Activated naive CD4-positive, alpha-beta T cell treated with anti-CD3 and anti-CD28 coated beads, Interleukin-2, amount 50 U/mL, for 24 hours (primary cell): ENCODE measurements around the gene PAN3.

ENCODE experiments used
- H3K27ac Mint-ChIP-seq: one replicate; pipeline ENCODE4 v1.8.0; 2021; ENCODE audit warnings: mild to moderate bottlenecking, mixed read lengths
- H3K27me3 Mint-ChIP-seq: one replicate; pipeline ENCODE4 v1.8.0; 2021; ENCODE audit warnings: mixed read lengths
- H3K36me3 Mint-ChIP-seq: one replicate; pipeline ENCODE4 v1.8.0; 2021; ENCODE audit warnings: mixed read lengths
- H3K4me1 Mint-ChIP-seq: one replicate; pipeline ENCODE4 v1.8.0; 2021; ENCODE audit warnings: mixed read lengths
- H3K4me3 Mint-ChIP-seq: one replicate; pipeline ENCODE4 v1.8.0; 2021; ENCODE audit warnings: mild to moderate bottlenecking, mixed read lengths
- H3K9me3 Mint-ChIP-seq: one replicate; pipeline ENCODE4 v1.8.0; 2021; ENCODE audit warnings: mixed read lengths

PAN3 gene

DNA sequence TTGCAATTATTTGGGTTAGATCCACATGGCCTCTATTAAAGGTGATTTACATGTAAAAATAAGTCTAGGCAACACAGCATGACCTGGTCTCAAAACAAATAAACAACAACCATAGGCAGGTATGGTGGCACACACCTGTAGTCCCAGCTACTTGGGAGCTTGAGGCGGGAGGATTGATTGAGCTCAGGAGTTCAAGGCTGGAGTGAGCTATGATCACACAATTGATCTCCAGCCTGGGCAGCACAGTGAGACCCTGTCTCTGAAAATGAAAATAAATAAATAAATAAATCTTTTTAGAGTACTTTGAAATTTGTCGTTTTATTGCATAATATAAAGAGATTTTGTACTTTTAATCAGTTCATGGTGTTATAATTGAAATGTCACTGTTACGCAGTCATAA is 93.3 kb downstream of the PAN3 start:
- Mint-ChIP-seq H3K27ac (no peak overlapping the region), H3K27me3 (no peaks in the 10 kb centered on the region), H3K4me3 (no peak overlapping the region), H3K36me3 (peaks cover 12% of the 10 kb centered on the region), H3K9me3 (no peaks in the 10 kb centered on the region), H3K4me1 (peaks cover 39% of the 10 kb centered on the region)

DNA sequence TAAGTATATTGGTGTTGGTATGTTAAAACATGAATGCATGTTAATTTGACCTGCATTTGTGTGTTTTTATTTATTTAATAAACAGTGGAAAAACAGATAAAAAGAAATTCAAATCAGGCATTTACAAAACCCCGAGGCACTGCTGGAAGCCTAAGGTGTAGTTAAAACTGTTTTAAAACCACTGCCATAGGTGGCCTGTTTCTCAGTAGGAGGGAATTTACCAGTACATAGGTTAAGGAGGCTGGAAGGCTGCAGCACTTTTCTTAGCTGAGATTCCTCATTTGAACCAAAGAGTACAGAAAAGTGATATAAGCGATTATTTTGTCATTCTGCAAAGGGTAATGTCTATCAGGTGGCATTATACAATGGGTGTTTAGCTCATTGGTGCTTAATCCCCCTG is 99.6 kb downstream of the PAN3 start:
- Mint-ChIP-seq H3K27ac (no peak overlapping the region), H3K4me1 (peaks cover 24% of the 10 kb centered on the region), H3K4me3 (no peak overlapping the region), H3K36me3 (peaks cover 22% of the 10 kb centered on the region), H3K27me3 (no peaks in the 10 kb centered on the region), H3K9me3 (no peaks in the 10 kb centered on the region)

DNA sequence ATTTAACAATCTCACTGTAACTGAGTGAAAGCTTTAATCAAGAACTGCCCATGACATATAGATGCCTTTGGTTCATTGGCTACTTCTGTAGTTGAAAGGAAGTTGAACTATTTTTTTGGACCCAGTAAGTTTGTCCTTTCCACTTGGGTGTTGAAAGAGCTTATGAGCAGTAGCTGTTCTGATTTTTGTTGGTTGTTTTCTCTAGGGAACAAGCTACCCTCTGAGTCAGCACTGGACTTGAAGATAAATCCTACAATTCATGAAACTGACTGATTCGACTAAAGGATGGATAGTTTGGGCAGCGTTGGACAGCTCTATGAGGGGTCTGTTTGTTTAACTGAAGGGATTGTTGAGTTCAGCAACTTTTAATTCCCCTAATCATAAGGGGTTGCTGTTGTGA is 101.0 kb downstream of the PAN3 start:
- no peaks in the 10 kb centered on the region for H3K27me3 Mint-ChIP-seq
- peak overlapping the region; percentile 59 for H3K27ac Mint-ChIP-seq
- H3K4me3 Mint-ChIP-seq, result no peak overlapping the region
- peaks cover 24% of the 10 kb centered on the region for H3K4me1 Mint-ChIP-seq
- peaks cover 32% of the 10 kb centered on the region for H3K36me3 Mint-ChIP-seq
- H3K9me3 Mint-ChIP-seq, result no peaks in the 10 kb centered on the region

DNA sequence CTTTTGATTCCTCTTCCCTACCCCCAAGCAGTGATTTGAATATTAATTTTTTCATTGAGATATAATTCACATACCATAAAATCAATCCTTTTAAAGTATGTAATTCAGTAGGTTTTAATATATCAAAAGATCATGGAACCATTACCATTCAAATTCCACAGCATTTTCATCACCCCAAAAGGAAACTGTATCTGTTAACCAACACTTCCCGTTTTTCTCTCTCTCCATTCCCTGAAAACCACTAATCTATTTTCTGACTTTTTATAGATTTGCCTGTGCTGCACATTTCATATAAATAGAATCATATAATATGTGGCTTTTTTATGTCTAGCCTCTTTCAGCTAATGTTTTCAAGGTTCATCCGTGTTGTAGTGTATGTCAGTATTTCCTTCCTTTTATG is 107.1 kb downstream of the PAN3 start:
- Mint-ChIP-seq H3K4me1 (peaks cover 54% of the 10 kb centered on the region), H3K27me3 (no peaks in the 10 kb centered on the region), H3K9me3 (peaks cover 9% of the 10 kb centered on the region), H3K4me3 (no peak overlapping the region), H3K27ac (no peak overlapping the region), H3K36me3 (peaks cover 53% of the 10 kb centered on the region)

DNA sequence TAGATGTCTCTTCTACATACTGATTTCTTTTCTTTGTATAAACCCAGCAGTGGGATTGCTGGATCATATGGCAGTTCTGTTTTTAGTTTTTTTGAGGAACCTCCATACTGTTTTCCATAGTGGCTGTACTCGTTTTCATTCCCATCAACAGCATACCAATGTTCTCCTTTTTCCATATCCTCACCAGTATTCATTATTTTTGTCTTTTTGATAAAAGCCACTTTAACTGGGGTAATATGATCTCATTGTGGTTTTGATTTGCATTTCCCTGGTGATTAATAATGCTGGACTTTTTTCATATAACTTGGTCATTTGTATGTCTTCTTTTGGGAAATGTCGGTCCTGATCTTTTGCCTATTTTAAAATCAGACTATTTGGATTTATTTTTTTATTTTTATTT is 108.5 kb downstream of the PAN3 start:
- Mint-ChIP-seq H3K36me3 (peaks cover 51% of the 10 kb centered on the region), H3K4me1 (peaks cover 65% of the 10 kb centered on the region)

DNA sequence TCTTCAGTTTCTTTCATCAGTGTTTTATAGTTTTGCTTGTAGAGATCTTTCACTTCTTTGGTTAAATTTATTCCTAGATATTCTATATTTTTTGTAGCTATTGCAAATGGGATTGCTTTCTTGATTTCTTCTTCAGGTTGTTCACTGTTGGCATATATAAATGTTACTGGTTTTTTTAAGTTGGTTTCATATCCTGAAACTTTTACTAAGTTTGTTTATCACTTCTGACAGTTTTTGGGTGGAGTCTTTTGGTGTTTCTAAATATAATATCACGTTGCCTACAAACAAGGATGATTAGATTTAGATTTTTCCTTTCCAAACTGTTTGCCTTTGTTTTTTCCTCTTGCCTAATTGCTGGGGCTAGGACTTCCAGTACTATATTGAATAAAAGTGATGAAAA is 109.7 kb downstream of the PAN3 start:
- Mint-ChIP-seq H3K36me3 (peaks cover 46% of the 10 kb centered on the region), H3K9me3 (peaks cover 9% of the 10 kb centered on the region), H3K27ac (no peak overlapping the region), H3K27me3 (no peaks in the 10 kb centered on the region), H3K4me3 (peak overlapping the region; percentile 21), H3K4me1 (peaks cover 64% of the 10 kb centered on the region)

More for the DNA sequence above, 108.5 kb downstream of the PAN3 start:
- no peak overlapping the region for H3K27ac Mint-ChIP-seq
- peaks cover 9% of the 10 kb centered on the region for H3K9me3 Mint-ChIP-seq
- no peak overlapping the region for H3K4me3 Mint-ChIP-seq
- no peaks in the 10 kb centered on the region for H3K27me3 Mint-ChIP-seq

DNA sequence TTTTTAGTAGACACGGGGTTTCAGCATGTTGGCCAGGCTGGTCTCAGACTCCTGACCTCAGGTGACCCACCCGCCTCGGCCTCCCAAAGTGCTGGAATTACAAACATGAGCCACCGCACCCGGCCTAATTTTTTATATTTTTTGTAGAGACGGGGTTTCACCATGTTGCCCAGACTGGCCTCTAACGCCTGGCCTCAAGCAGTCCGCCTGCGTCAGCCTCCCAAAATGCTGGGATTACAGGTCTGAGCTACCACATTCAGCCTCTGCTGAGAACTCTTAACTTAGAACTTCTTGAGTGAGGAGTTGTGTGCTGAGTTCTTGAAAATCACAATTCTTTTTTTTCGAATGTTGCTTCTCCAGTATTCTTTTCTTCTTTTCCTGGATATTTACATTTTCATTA is 112.2 kb downstream of the PAN3 start:
- Mint-ChIP-seq H3K27me3 (no peaks in the 10 kb centered on the region), H3K4me3 (no peak overlapping the region), H3K36me3 (peaks cover 35% of the 10 kb centered on the region), H3K9me3 (peaks cover 5% of the 10 kb centered on the region), H3K27ac (no peak overlapping the region), H3K4me1 (peaks cover 77% of the 10 kb centered on the region)

DNA sequence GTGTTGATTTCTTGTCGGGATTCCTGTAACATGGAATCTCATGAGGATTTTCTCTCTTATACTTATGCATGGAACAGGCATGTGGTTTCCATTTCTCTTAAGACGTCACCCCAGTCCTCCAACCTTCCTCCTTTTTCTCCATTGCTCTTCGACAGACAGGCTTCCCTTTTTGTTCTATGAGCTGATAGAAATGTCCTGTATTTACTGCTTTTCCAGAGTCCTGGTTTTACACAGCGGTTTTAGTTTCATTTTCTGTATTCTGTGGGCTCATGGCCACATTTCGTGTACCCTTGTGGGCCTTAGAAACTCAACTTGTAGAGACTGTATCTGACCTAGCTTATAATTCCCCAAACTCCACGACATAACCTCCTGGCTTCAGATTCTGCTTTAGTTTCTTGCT is 113.1 kb downstream of the PAN3 start:
- no peak overlapping the region for H3K27ac Mint-ChIP-seq
- peaks cover 3% of the 10 kb centered on the region for H3K9me3 Mint-ChIP-seq
- no peak overlapping the region for H3K4me3 Mint-ChIP-seq
- peaks cover 33% of the 10 kb centered on the region for H3K36me3 Mint-ChIP-seq
- H3K27me3 Mint-ChIP-seq, result no peaks in the 10 kb centered on the region
- peaks cover 68% of the 10 kb centered on the region for H3K4me1 Mint-ChIP-seq

DNA sequence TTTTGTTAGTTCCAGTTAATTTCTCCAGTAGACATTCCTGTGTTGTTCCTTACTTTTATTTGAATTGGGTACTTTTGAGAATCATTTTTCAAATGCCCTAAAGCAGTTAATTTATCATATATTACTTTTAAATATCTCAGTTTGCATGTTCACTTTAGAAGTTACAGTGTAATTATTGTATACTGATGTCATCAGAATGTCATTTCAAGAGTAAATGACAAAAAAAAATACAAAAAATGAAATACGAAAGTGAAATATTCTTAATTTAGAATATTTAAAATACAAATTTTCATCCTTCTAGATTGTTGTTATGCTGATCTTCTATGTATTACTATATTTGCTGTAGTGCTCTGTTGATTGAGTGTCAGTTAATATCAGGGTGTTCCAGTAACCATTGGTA is 114.2 kb downstream of the PAN3 start:
- H3K36me3 Mint-ChIP-seq, result peaks cover 32% of the 10 kb centered on the region

DNA sequence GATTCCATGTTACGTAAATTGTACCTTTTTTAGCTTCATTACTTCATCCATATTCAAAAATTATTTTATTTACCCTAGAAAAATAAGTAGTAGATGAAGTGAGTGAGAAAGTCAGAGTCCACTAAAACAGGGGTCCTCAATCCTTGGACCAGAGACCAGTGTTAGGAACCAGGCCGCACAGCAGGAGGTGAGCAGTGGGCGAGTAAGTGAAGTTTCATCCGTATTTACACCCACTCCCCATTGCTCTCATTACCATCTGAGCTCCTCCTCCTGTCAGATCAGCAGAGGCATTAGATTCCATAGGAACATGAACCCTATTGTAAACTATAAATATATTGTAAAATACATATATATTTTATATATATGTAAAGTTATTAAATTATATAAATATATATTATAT is 119.0 kb downstream of the PAN3 start:
- Mint-ChIP-seq H3K4me3 (no peak overlapping the region), H3K36me3 (peaks cover 24% of the 10 kb centered on the region), H3K9me3 (no peaks in the 10 kb centered on the region), H3K27ac (no peak overlapping the region), H3K27me3 (no peaks in the 10 kb centered on the region), H3K4me1 (peaks cover 28% of the 10 kb centered on the region)

More for the DNA sequence above, 114.2 kb downstream of the PAN3 start:
- H3K9me3 Mint-ChIP-seq, result peaks cover 3% of the 10 kb centered on the region
- no peaks in the 10 kb centered on the region for H3K27me3 Mint-ChIP-seq
- no peak overlapping the region for H3K4me3 Mint-ChIP-seq
- no peak overlapping the region for H3K27ac Mint-ChIP-seq
- peaks cover 61% of the 10 kb centered on the region for H3K4me1 Mint-ChIP-seq

DNA sequence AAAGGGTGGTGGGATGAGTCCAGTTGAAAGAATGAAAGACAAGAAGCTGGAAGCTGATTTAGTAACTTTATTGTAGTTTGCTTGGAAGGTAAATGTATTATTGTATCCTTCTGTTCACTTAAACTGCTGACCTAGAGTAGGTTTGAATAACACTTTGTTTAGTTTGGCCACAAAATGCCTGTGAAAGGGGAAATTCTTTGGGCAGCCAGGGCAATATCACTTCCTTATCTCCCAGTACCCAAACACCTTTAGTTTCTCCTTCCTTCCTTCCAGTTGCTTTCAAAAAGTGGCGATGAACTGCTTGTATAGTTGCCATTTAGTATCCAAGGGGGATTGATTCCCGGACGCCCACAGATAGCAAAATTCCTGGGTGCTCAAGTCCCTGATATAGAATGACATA is 120.1 kb downstream of the PAN3 start:
- peaks cover 17% of the 10 kb centered on the region for H3K4me1 Mint-ChIP-seq
- no peak overlapping the region for H3K4me3 Mint-ChIP-seq
- no peaks in the 10 kb centered on the region for H3K9me3 Mint-ChIP-seq
- H3K27me3 Mint-ChIP-seq, result no peaks in the 10 kb centered on the region
- no peak overlapping the region for H3K27ac Mint-ChIP-seq
- H3K36me3 Mint-ChIP-seq, result peaks cover 27% of the 10 kb centered on the region

DNA sequence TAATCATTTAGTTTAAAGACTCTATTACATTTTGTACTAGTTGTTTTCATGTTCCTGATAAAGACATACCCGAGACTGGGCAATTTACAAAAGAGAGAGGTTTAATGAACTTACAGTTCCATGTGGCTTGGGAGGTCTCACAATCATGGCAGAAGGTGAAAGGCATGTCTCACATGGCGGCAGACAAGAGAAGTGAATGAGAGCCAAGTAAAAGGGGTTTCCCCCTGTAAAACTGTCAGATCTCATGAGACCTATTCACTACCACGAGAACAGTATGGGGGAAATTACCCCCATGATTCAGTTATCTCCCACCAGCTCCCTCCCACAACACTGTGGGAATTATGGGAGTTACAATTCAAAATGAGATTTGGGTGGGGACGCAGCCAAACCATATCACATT is 129.2 kb downstream of the PAN3 start:
- H3K27me3 Mint-ChIP-seq, result no peaks in the 10 kb centered on the region
- H3K9me3 Mint-ChIP-seq, result peaks cover 6% of the 10 kb centered on the region
- peaks cover 19% of the 10 kb centered on the region for H3K4me1 Mint-ChIP-seq
- H3K4me3 Mint-ChIP-seq, result no peak overlapping the region
- no peak overlapping the region for H3K27ac Mint-ChIP-seq
- H3K36me3 Mint-ChIP-seq, result peaks cover 19% of the 10 kb centered on the region

DNA sequence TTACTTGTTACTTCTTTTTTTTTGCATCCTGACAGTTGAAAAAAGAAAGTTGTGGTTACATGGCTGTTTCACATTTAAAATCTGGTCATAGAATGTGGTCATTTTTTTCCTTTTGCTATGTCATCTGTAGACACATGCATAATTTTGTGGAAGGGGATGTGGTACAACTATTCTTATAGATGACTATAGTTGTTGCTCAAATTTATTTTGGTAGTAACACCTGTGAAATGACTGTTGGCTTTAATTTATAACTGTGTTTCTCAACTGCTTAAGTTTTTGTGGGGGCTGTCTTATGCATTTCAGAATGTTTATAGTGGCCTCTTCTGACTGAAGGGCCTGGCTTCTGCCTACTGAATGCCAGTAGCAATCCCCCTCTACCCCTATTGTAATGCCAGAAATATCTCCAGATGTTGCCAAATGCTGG is 130.5 kb downstream of the PAN3 start:
- Mint-ChIP-seq H3K4me1 (peaks cover 19% of the 10 kb centered on the region), H3K27me3 (no peaks in the 10 kb centered on the region), H3K9me3 (peaks cover 6% of the 10 kb centered on the region), H3K4me3 (no peak overlapping the region), H3K36me3 (peaks cover 12% of the 10 kb centered on the region), H3K27ac (peak overlapping the region; percentile 51)

DNA sequence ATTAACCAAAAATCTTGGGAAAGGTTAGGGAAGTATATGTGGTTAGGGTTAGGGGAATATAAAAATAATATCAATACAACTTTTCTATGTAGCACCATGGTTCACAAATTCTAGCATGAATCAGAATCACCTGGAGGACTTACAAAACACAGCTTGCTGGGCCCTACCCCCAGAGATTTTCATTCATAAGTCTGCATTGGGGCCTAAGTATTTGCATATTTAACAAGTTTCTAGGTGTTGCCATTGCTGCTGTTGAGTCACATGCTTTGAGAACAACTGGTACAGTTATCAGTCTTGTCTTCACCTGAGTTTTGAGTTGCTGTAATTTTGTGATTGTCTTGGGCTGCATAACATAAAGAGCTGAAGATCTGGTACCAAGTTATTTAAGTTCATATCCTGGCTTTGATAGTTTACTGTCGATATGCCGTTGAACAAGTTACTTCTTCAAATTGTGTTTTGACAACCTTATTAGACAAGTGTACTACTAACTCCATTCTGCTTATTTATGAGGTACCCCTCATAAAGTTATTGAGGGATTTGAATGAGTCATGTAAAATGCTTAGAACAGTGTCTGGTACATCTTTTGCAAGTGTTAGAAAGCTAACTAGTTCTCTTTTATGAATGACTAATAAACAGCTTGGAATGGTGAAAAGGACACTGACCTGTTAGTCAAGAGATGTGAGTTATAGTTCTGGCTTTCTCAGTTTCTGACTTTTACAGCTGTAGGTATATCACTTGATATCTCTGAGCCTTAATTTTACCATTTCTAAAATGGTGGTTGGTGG is 132.9 kb downstream of the PAN3 start:
- Mint-ChIP-seq H3K4me1 (peaks cover 19% of the 10 kb centered on the region), H3K36me3 (peaks cover 13% of the 10 kb centered on the region), H3K27me3 (no peaks in the 10 kb centered on the region), H3K27ac (peak overlapping the region; percentile 35), H3K9me3 (peaks cover 6% of the 10 kb centered on the region), H3K4me3 (no peak overlapping the region)

DNA sequence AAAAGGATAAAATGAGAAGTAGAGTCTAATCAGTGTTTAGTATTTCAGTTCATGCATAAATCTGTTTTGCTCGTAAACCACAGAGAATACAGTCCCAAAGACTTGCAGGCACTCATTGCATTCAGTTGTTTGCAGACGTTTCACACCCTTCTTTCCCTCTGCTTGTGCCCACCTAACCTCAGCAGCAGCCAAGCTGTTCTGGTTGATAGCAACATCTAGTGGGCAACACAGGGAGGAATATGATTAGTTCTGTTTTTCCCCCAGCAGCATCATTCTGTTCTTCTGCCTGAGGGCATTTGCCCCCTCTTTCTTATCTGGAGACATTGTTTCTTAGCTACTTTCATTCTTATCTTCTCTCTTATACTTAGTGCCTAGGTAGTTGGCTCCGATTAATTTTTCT is 135.6 kb downstream of the PAN3 start:
- Mint-ChIP-seq H3K27ac (no peak overlapping the region), H3K36me3 (peaks cover 5% of the 10 kb centered on the region)

DNA sequence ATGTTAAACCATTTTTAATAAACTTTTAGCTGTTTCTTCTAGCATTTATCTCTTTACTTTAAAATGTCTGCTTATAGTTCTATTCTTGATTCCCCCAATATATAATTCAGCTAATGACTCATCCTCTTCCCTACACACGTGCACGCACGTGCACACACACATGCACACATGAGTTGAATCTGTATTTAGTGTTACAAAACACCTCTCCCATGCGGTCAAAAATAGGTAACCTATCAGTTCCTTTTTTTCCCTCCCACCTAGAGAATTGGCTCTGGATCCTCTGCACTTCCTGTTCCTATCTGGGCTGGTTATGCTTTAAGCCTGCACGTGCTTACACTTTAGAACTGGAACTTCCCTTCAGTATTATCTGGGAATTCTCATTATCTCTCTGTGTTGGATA is 144.1 kb downstream of the PAN3 start:
- Mint-ChIP-seq H3K27me3 (no peaks in the 10 kb centered on the region), H3K4me3 (no peak overlapping the region), H3K27ac (no peak overlapping the region), H3K4me1 (no peaks in the 10 kb centered on the region), H3K9me3 (no peaks in the 10 kb centered on the region), H3K36me3 (peaks cover 24% of the 10 kb centered on the region)

More for the DNA sequence above, 135.6 kb downstream of the PAN3 start:
- Mint-ChIP-seq H3K4me3 (no peak overlapping the region), H3K27me3 (no peaks in the 10 kb centered on the region), H3K9me3 (no peaks in the 10 kb centered on the region), H3K4me1 (peaks cover 5% of the 10 kb centered on the region)

DNA sequence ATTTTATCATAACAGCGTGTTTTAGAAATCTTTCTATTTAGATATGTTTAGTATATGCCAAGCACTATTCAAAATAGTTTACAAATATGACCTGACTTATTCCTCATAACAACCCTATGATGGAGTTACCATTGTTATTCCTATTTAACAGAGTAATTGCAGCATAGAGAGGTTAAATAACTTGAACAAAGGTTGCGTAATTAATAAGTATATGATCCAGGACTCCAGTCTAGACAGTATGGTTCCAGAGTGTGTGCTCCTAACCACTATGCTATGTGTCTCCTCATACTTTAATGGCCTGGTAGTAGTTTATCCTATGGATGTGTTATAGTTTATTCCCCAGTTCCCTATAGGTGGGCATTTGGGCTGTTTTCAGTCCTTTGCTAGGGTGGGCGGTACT is 145.3 kb downstream of the PAN3 start:
- Mint-ChIP-seq H3K9me3 (no peaks in the 10 kb centered on the region), H3K27ac (no peak overlapping the region), H3K4me1 (no peaks in the 10 kb centered on the region), H3K36me3 (peaks cover 29% of the 10 kb centered on the region), H3K4me3 (no peak overlapping the region), H3K27me3 (no peaks in the 10 kb centered on the region)
